Stimulated activated CD4-positive, alpha-beta T cell treated with anti-CD3 and anti-CD28 coated beads, Interleukin-1b, Interleukin-23, amount 100 ng/mL, for 48 hours (primary cell): ENCODE data around the gene NAXD.
"Not testable (repeated sequence)": the region's sequence is repeated elsewhere in the genome, so short reads cannot be mapped to it uniquely, and the experiment has no call there.

Experiments
- DNase-seq: peaks from one replicate; pipeline ENCODE4 v3.0.0-alpha.2; 2020

NAXD gene

GRCh38 chr13:110646442-110647364, 31.4 kb downstream of the NAXD start:
- no peak for DNase-seq

- no peak for DNase-seq
These were observed 32.0 kb downstream of the NAXD start for GRCh38 chr13:110647365-110647737.

GRCh38 chr13:110648146-110648819, 32.9 kb downstream of the NAXD start:
- no peak for DNase-seq

- no peak for DNase-seq
These were observed 33.6 kb downstream of the NAXD start for GRCh38 chr13:110648848-110649421.

GRCh38 chr13:110649551-110649950, 34.2 kb downstream of the NAXD start:
- DNase-seq: no peak

- DNase-seq: no peak
These were observed 35.1 kb downstream of the NAXD start for GRCh38 chr13:110650436-110650835.

GRCh38 chr13:110651271-110651670, 35.9 kb downstream of the NAXD start:
- DNase-seq: no peak

GRCh38 chr13:110651726-110652230, 36.4 kb downstream of the NAXD start:
- DNase-seq: no peak

GRCh38 chr13:110652231-110652730, 36.9 kb downstream of the NAXD start:
- DNase-seq: no peak

GRCh38 chr13:110652764-110653163, 37.4 kb downstream of the NAXD start:
- DNase-seq: no peak

- no peak for DNase-seq
These were observed 37.9 kb downstream of the NAXD start for GRCh38 chr13:110653271-110653670.

- no peak for DNase-seq
These were observed 38.5 kb downstream of the NAXD start for GRCh38 chr13:110653851-110654250.

GRCh38 chr13:110657196-110657595, 41.9 kb downstream of the NAXD start:
- no peak for DNase-seq

GRCh38 chr13:110658218-110658911, 43.0 kb downstream of the NAXD start:
- DNase-seq: not testable (repeated sequence)

GRCh38 chr13:110661256-110661655, 45.9 kb downstream of the NAXD start:
- DNase-seq: no peak

GRCh38 chr13:110662091-110662490, 46.7 kb downstream of the NAXD start:
- no peak for DNase-seq

- DNase-seq: no peak
These were observed 47.6 kb downstream of the NAXD start for GRCh38 chr13:110662777-110663443.

GRCh38 chr13:110663491-110663890, 48.1 kb downstream of the NAXD start:
- no peak for DNase-seq

- no peak for DNase-seq
These were observed 48.7 kb downstream of the NAXD start for GRCh38 chr13:110664041-110664440.

GRCh38 chr13:110664673-110665072, 49.3 kb downstream of the NAXD start:
- DNase-seq: no peak

GRCh38 chr13:110665491-110666254, 50.3 kb downstream of the NAXD start:
- DNase-seq: no peak

- DNase-seq: no peak
These were observed 50.8 kb downstream of the NAXD start for GRCh38 chr13:110666255-110666533.
